Fibroblast of lung (primary cell): ENCODE measurements around the gene SORT1. TPM values are rescaled to one million over a fixed set of nuclear protein-coding genes. Genes with fewer than 3 reads are reported as not detected.

Experiments used
- DNase-seq, 2 donors: peaks; one replicate each; pipeline versions ENCODE4 v3.0.0 to v3.0.0-alpha.2; 2010; ENCODE audit warnings: low read depth in 2 of 2
- H2AFZ ChIP-seq: 2 replicates; pipeline ENCODE4 v1.5.1; 2012; ENCODE audit warnings: low read length, control low read depth, inconsistent platforms
- H3K27ac ChIP-seq: 2 replicates; pipeline ENCODE4 v1.5.1; 2011; ENCODE audit warnings: low read length, control low read depth; ENCODE audit not compliant: insufficient read depth
- H3K27me3 ChIP-seq: 2 replicates; pipeline ENCODE4 v1.5.1; 2011; ENCODE audit warnings: mild to moderate bottlenecking, low read length; ENCODE audit not compliant: control insufficient read depth, insufficient read depth
- H3K36me3 ChIP-seq: 2 replicates; pipeline ENCODE4 v1.5.1; 2011; ENCODE audit warnings: low read length; ENCODE audit not compliant: control insufficient read depth, insufficient read depth
- H3K4me1 ChIP-seq: 2 replicates; pipeline ENCODE4 v1.5.1; 2011; ENCODE audit warnings: low read length; ENCODE audit not compliant: control insufficient read depth, insufficient read depth; ENCODE audit errors: extremely low read depth
- H3K4me2 ChIP-seq: 2 replicates; pipeline ENCODE4 v1.5.1; 2011; ENCODE audit warnings: low read length, control low read depth; ENCODE audit not compliant: insufficient read depth; ENCODE audit errors: extremely low read depth
- H3K4me3 ChIP-seq, 4 experiments: fragments of 200-600 bp in 1 of 4; sonication (generic) in 1 of 4; replicated peaks in 1 of 4; 2 replicates each; pipeline ENCODE4 v1.5.1; 2011 to 2016; ENCODE audit warnings: low read length in 4 of 4, low read depth in 3 of 4, mild to moderate bottlenecking in 3 of 4, control low read depth in 2 of 4, inconsistent platforms in 1 of 4, mixed read lengths in 1 of 4; ENCODE audit not compliant: insufficient read depth in 1 of 4; ENCODE audit errors: control extremely low read depth in 1 of 4
- H3K79me2 ChIP-seq: 2 replicates; pipeline ENCODE4 v1.5.1; 2012; ENCODE audit warnings: mild to moderate bottlenecking, low read length, inconsistent platforms; ENCODE audit not compliant: control insufficient read depth, insufficient read depth
- H3K9ac ChIP-seq: 2 replicates; pipeline ENCODE4 v1.5.1; 2011; ENCODE audit warnings: mild to moderate bottlenecking, low read length, control low read depth; ENCODE audit not compliant: insufficient read depth
- H3K9me3 ChIP-seq: 2 replicates; pipeline ENCODE4 v1.5.1; 2012; ENCODE audit warnings: low read depth, low read length; ENCODE audit not compliant: control insufficient read depth, insufficient read depth
- H4K20me1 ChIP-seq: 2 replicates; pipeline ENCODE4 v1.5.1; 2011; ENCODE audit warnings: low read length; ENCODE audit not compliant: control insufficient read depth, insufficient read depth; ENCODE audit errors: extremely low read depth
- EZH2 ChIP-seq: IDR thresholded peaks from 2 replicates; pipeline ENCODE4 v1.5.1; 2012; ENCODE audit warnings: low read length, control low read depth, mild to moderate bottlenecking; ENCODE audit errors: missing control alignments
- polyA plus RNA-seq, 2 donors: library from polyadenylated mRNA; depleted of rRNA in 1 of 2; stranded (reverse) in 1 of 2; unstranded in 1 of 2; fragments of >200 nt; gene quantifications; 2 replicates each; pipeline ENCODE4 v1.2.1, GENCODE V29; 2011 to 2012; ENCODE audit warnings: missing spikeins in 1 of 2
- total RNA-seq: library from RNA; depleted of rRNA; stranded (reverse); fragments of >200 nt; gene quantifications from 2 replicates; pipeline ENCODE4 v1.2.1, GENCODE V29; 2014
- TF ChIP-seq, protein P1 (sequence below), 2 donors: IDR thresholded peaks in 1 of 2; conservative IDR thresholded peaks in 1 of 2; 1 replicate in 1 of 2; 2 replicates in 1 of 2; pipeline ENCODE4 v1.5.1; 2011 to 2012; ENCODE audit warnings: low read length in 2 of 2, control low read depth in 1 of 2, inconsistent platforms in 1 of 2, low read depth in 1 of 2, mild to moderate bottlenecking in 1 of 2

The SORT1 gene
- total and polyA plus RNA-seq, 2 donors (not counting 1 experiment from before 2014, with no cell fraction given), result 27.5 to 37.5 TPM

DNA sequence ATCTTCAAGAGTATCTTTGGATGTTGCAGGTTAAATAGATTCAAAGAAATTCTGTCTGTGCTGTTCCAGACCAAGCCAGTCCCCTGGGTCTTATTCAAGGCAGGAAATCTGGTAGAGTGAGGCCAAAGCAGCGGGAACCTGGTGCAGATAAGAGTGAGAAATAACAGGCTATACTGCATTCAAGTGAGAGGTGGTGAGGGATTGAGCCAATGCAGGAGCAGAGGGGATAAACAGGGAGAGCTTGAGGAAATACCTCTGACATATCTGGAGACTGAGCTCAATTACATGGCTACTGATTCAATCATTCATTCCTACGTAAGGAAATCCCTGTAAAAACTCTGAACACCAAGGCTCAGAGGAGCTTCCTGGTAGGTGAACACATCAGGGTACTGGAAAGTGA is 45.8 kb upstream of the SORT1 start:
- Histone ChIP-seq H3K27ac (no peak overlapping the region), H3K36me3 (no peaks in the 10 kb centered on the region), H3K4me3 (no peak overlapping the region), H3K79me2 (no peaks in the 10 kb centered on the region), H3K27me3 (peaks cover 7% of the 10 kb centered on the region), H3K9ac (no peak overlapping the region), H4K20me1 (no peaks in the 10 kb centered on the region), H3K4me2 (no peak overlapping the region), H2AFZ (no peak overlapping the region), H3K9me3 (no peaks in the 10 kb centered on the region), H3K4me1 (peaks cover 10% of the 10 kb centered on the region)
- no peak for TF ChIP-seq EZH2
- no peak for DNase-seq

DNA sequence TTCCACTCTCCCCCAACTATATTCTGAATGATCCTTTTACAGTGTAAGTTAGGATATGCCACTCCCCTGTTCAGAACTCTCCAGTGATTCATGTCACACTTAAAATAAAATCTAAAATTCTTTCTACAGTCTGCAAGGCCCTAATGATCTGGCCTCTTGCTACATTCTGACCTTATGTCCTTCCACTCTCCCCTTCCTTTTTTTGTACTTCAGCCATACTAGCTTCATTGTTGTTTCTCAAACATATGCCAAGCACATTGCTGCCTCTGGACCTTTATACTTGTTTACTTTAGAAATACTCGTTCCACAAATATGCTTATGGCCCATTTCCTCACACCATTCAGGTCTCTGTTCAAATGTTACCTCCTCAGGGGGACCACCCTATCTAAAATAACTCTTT is 43.4 kb upstream of the SORT1 start:
- TF ChIP-seq EZH2, result no peak
- TF ChIP-seq, protein P1, sequence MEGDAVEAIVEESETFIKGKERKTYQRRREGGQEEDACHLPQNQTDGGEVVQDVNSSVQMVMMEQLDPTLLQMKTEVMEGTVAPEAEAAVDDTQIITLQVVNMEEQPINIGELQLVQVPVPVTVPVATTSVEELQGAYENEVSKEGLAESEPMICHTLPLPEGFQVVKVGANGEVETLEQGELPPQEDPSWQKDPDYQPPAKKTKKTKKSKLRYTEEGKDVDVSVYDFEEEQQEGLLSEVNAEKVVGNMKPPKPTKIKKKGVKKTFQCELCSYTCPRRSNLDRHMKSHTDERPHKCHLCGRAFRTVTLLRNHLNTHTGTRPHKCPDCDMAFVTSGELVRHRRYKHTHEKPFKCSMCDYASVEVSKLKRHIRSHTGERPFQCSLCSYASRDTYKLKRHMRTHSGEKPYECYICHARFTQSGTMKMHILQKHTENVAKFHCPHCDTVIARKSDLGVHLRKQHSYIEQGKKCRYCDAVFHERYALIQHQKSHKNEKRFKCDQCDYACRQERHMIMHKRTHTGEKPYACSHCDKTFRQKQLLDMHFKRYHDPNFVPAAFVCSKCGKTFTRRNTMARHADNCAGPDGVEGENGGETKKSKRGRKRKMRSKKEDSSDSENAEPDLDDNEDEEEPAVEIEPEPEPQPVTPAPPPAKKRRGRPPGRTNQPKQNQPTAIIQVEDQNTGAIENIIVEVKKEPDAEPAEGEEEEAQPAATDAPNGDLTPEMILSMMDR (conservative IDR thresholded peaks at IDR 0.05 in 1 of 2, IDR thresholded peaks at IDR 0.05 in 1 of 2; ENCODE audit: low read depth in 1 of 2, low read length in 2 of 2), result no peak
- peak in 1 of 2 donors; percentile 92 for DNase-seq
- Histone ChIP-seq H3K27me3 (peaks cover 3% of the 10 kb centered on the region), H3K9ac (no peak overlapping the region), H3K9me3 (no peaks in the 10 kb centered on the region), H2AFZ (peak overlapping the region; percentile 21), H3K79me2 (no peaks in the 10 kb centered on the region), H3K4me2 (peak overlapping the region; percentile 40), H3K4me1 (peaks cover 15% of the 10 kb centered on the region), H3K27ac (no peak overlapping the region), H4K20me1 (no peaks in the 10 kb centered on the region), H3K36me3 (no peaks in the 10 kb centered on the region), H3K4me3 (no peak overlapping the region)

DNA sequence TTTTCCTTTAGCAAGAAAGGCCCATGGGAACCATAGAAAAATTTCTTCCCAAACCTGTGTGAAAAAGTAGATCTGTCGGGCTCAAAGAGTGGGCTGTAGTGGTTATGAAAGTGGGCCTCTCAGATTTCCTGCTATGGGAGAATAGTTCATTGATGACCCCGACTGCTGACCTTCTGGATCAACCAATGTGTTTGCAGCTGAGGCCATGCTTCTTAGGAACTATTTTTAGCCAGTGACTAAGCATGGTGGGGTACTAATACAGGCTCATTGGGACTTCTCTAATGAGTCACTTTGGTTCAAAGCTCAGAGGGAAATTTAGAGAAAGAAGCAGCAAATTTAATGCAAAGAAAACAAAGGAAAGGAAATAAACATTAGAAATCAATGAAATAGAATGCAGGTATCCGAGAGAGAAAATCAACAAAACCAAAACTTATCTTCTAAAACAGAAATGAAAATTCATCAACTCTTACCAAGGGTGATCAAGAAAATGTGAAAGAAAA is 41.1 kb upstream of the SORT1 start:
- DNase-seq, result peak; percentile 95 to 98
- Histone ChIP-seq H2AFZ (no peak overlapping the region), H3K27ac (peak overlapping the region; percentile 63), H3K27me3 (no peaks in the 10 kb centered on the region), H3K9me3 (no peaks in the 10 kb centered on the region), H3K36me3 (no peaks in the 10 kb centered on the region), H3K9ac (no peak overlapping the region), H4K20me1 (no peaks in the 10 kb centered on the region), H3K4me1 (peaks cover 15% of the 10 kb centered on the region), H3K4me3 (no peak overlapping the region), H3K4me2 (peak overlapping the region; percentile 33), H3K79me2 (no peaks in the 10 kb centered on the region)
- no peak for TF ChIP-seq EZH2
- TF ChIP-seq, protein P1 (conservative IDR thresholded peaks at IDR 0.05 in 1 of 2, IDR thresholded peaks at IDR 0.05 in 1 of 2; ENCODE audit: low read depth in 1 of 2, low read length in 2 of 2), result no peak
